Measurements from ENCODE around the gene TRIM4. TPM values are rescaled to one million over a fixed set of nuclear protein-coding genes. Genes with fewer than 3 reads are reported as not detected.

The TRIM4 gene
- total RNA-seq, 1 experiment from 2014 or later: 6.9 TPM

GRCh38 chr7:99855236-99855635, 64.1 kb downstream of the TRIM4 start:
- Histone ChIP-seq H3K56ac (ENCODE audit: insufficient read length, low read depth, low read length) (no peak overlapping the region), H3K27me3 (ENCODE audit: insufficient read depth, low read length) (no peaks in the 10 kb centered on the region), H3K79me1 (ENCODE audit: insufficient read depth, low read depth, low read length, poor library complexity, severe bottlenecking) (no peaks in the 10 kb centered on the region), H3K14ac (ENCODE audit: insufficient read depth, low read length) (no peak overlapping the region), H3K4me2 (ENCODE audit: insufficient read depth, insufficient read length, low read length) (no peak overlapping the region), H3K23ac (ENCODE audit: insufficient read length, low read depth, low read length) (no peak overlapping the region), H2BK120ac (ENCODE audit: low read depth, low read length, poor library complexity, severe bottlenecking) (no peak overlapping the region), H3K79me2 (ENCODE audit: insufficient read depth, low read length) (no peaks in the 10 kb centered on the region), H4K5ac (ENCODE audit: insufficient read length, low read depth, low read length) (no peak overlapping the region), H3K27ac (ENCODE audit: insufficient read length, low read depth, low read length) (no peak overlapping the region), H2BK20ac (ENCODE audit: low read depth, low read length, poor library complexity, severe bottlenecking) (no peak overlapping the region), H2AK5ac (ENCODE audit: insufficient read length, low read length) (no peak overlapping the region), H3T11ph (ENCODE audit: low read length) (no peak overlapping the region), H3K9me3 (ENCODE audit: control insufficient read depth, low read depth, low read length) (no peaks in the 10 kb centered on the region), H3K18ac (ENCODE audit: insufficient read length, low read depth, low read length) (no peak overlapping the region), H2AFZ (ENCODE audit: low read length) (no peak overlapping the region), H3K23me2 (ENCODE audit: insufficient read length, low read depth, low read length, poor library complexity, severe bottlenecking) (no peaks in the 10 kb centered on the region), H3K4me1 (ENCODE audit: insufficient read depth, low read length) (no peaks in the 10 kb centered on the region), H3K9ac (ENCODE audit: extremely low read depth, insufficient read length, low read length) (no peak overlapping the region), H4K8ac (replicated peaks; ENCODE audit: insufficient read length, low read depth, low read length) (no peak overlapping the region), H4K20me1 (ENCODE audit: control insufficient read depth, insufficient read depth, insufficient read length) (no peaks in the 10 kb centered on the region), H2BK12ac (ENCODE audit: insufficient read length, low read depth, low read length) (no peak overlapping the region), H3K4ac (ENCODE audit: low read depth, low read length) (no peak overlapping the region), H2BK5ac (ENCODE audit: insufficient read length, low read length) (no peak overlapping the region), H4K91ac (ENCODE audit: insufficient read length, low read depth, low read length) (no peak overlapping the region), H2BK15ac (ENCODE audit: low read depth, low read length) (no peak overlapping the region)
- no peak for DNase-seq
- no peaks in the 10 kb centered on the region for H3K9me3 Mint-ChIP-seq
- H3K36me3 Mint-ChIP-seq (ENCODE audit: insufficient read depth in 1 of 3, low read depth in 3 of 3): no peaks in the 10 kb centered on the region; a peak in 1 of 7 replicates
- no CpG with 5 or more reads among the region's 1 CpG for WGBS (ENCODE audit: extremely low coverage, insufficient read length, low lambda C conversion rate)
- H3K27me3 Mint-ChIP-seq (ENCODE audit: low read depth): peaks cover 3% of the 10 kb centered on the region
- H3K27ac Mint-ChIP-seq: no peak overlapping the region
- no peak overlapping the region for H3K4me3 Mint-ChIP-seq
- H3K4me1 Mint-ChIP-seq: 0 out of 4 replicates have a peak, but pooled peaks cover 0 to 2% of the 10 kb centered on the region in 2 experiments
- no peak for TF ChIP-seq CTCF (conservative IDR thresholded peaks at IDR 0.05)
